K562 (cell line): ENCODE data around the gene FCSK. TPM values are rescaled to one million over a fixed set of nuclear protein-coding genes. Genes with fewer than 3 reads are reported as not detected.

ENCODE experiments used
- ATAC-seq: fragments of 200-7000 bp; cut with Tn5 transposase; 3 replicates; pipeline ENCODE4 v1.9.1; 2020; ENCODE audit warnings: moderate library complexity
- BruUV-seq: library from RNA; stranded (reverse); fragments of 400-500 nt; replicated peaks from 2 replicates; lab custom pipeline; 2021; lab: Mats Ljungman, UMichigan
- CTCF ChIA-PET: fragments of 300-600 bp; formaldehyde crosslinking; extraction: SDS; loops from one replicate; lab custom pipeline; 2021; ENCODE audit warnings: low intra/inter-chr PET ratio; lab: Yijun Ruan, JAX
- POLR2A ChIA-PET: fragments of 300-600, 350-650 bp; sonication (Branson Sonifier 250); formaldehyde crosslinking; extraction: SDS; loops from one replicate; lab custom pipeline; 2021; ENCODE audit warnings: antibody characterized with exemption, inconsistent platforms; lab: Yijun Ruan, JAX
- DNase-seq, 4 experiments: peaks; one replicate each; pipeline versions ENCODE4 v3.0.0 to v3.0.0-alpha.2; 2011 to 2018; ENCODE audit warnings: low spot score in 3 of 4, mixed read lengths in 3 of 4; ENCODE audit errors: extremely low read depth in 1 of 4
- FAIRE-seq: peaks from 2 replicates; lab custom pipeline; 2011; peaks lifted over from hg19 to GRCh38; lab: Jason Lieb, UNC
- H2AFZ ChIP-seq: 2 replicates; pipeline ENCODE4 v1.6.0; 2011; ENCODE audit warnings: low read depth, low read length, control low read depth, inconsistent platforms
- H3K27ac ChIP-seq: fragments of 200-600 bp; 3 replicates; pipeline ENCODE4 v1.8.0; 2011; ENCODE audit warnings: low read depth, mild to moderate bottlenecking, control low read depth, inconsistent platforms, low read length, moderate library complexity, mixed read lengths; ENCODE audit errors: extremely low read depth
- H3K27me3 ChIP-seq, 2 experiments: fragments of 300-600 bp in 1 of 2; 2 replicates in 1 of 2; 3 replicates in 1 of 2; pipeline versions ENCODE4 v1.6.0 to v1.8.0; 2011; ENCODE audit warnings: inconsistent platforms in 2 of 2, low read length in 2 of 2, mild to moderate bottlenecking in 1 of 2, mixed read lengths in 1 of 2, moderate library complexity in 1 of 2; ENCODE audit not compliant: control insufficient read depth in 2 of 2, insufficient read depth in 2 of 2
- H3K36me3 ChIP-seq: fragments of 300-600 bp; 3 replicates; pipeline ENCODE4 v1.8.0; 2011; ENCODE audit warnings: mild to moderate bottlenecking, low read length, inconsistent platforms; ENCODE audit not compliant: control insufficient read depth, insufficient read depth
- H3K4me1 ChIP-seq, 2 experiments: fragments of 200-600 bp in 1 of 2; replicated peaks in 1 of 2; 2 replicates in 1 of 2; 3 replicates in 1 of 2; pipeline versions ENCODE4 v1.5.1 to v1.8.0; 2011; ENCODE audit warnings: inconsistent platforms in 2 of 2, low read length in 2 of 2, mild to moderate bottlenecking in 1 of 2, mixed read lengths in 1 of 2, moderate library complexity in 1 of 2; ENCODE audit not compliant: control insufficient read depth in 2 of 2, insufficient read depth in 2 of 2
- H3K4me2 ChIP-seq: 2 replicates; pipeline ENCODE4 v1.6.1; 2011; ENCODE audit warnings: low read length, control low read depth, inconsistent platforms, mixed read lengths; ENCODE audit not compliant: insufficient read depth
- H3K4me3 ChIP-seq: fragments of 200-600 bp; sonication (generic), shearing (Covaris generic); 2 replicates; pipeline ENCODE4 v1.5.1; 2016; ENCODE audit warnings: control low read depth, inconsistent platforms
- H3K79me2 ChIP-seq: fragments of 200-600 bp; 3 replicates; pipeline ENCODE4 v1.8.0; 2011; ENCODE audit warnings: low read length, inconsistent platforms; ENCODE audit not compliant: control insufficient read depth, insufficient read depth
- H3K9ac ChIP-seq, 2 experiments: 2 replicates each; pipeline versions ENCODE4 v1.6.0 to v1.6.1; 2011; ENCODE audit warnings: low read depth in 2 of 2, low read length in 2 of 2, control low read depth in 1 of 2, inconsistent platforms in 1 of 2, mild to moderate bottlenecking in 1 of 2, mixed read lengths in 1 of 2; ENCODE audit not compliant: insufficient read depth in 1 of 2
- H3K9me1 ChIP-seq: one replicate; pipeline ENCODE4 v1.6.0; 2011; ENCODE audit warnings: inconsistent platforms, mild to moderate bottlenecking, low read length, moderate library complexity; ENCODE audit not compliant: control insufficient read depth, insufficient read depth
- H3K9me3 ChIP-seq: replicated peaks from 2 replicates; pipeline ENCODE4 v1.5.1; 2011; ENCODE audit warnings: low read depth, low read length, inconsistent platforms; ENCODE audit not compliant: control insufficient read depth, insufficient read depth
- H4K20me1 ChIP-seq: replicated peaks from 2 replicates; pipeline ENCODE4 v1.6.1; 2011; ENCODE audit warnings: low read length, inconsistent platforms, mixed read lengths; ENCODE audit not compliant: control insufficient read depth, insufficient read depth
- BCOR ChIP-seq: fragments of 450-650 bp; IDR thresholded peaks from 2 replicates; pipeline ENCODE4 v1.6.1; 2016
- HLTF ChIP-seq: fragments of 450-650 bp; IDR thresholded peaks from 2 replicates; pipeline ENCODE4 v1.6.1; 2016
- KDM1A ChIP-seq, 2 experiments: fragments of 450-650 bp; IDR thresholded peaks; 2 replicates each; pipeline ENCODE4 v1.6.1; 2016; ENCODE audit warnings: mild to moderate bottlenecking in 2 of 2
- MCM5 ChIP-seq: fragments of 450-650 bp; IDR thresholded peaks from 2 replicates; pipeline ENCODE4 v1.6.1; 2016; ENCODE audit warnings: low read depth
- RBM25 ChIP-seq: fragments of 200-400 bp; formaldehyde crosslinking; IDR thresholded peaks from 2 replicates; pipeline ENCODE4 v1.6.1; 2018; ENCODE audit warnings: low read length, low read depth, moderate library complexity; ENCODE audit not compliant: severe bottlenecking
- RCOR1 ChIP-seq, 2 experiments: IDR thresholded peaks; 2 replicates each; pipeline ENCODE4 v1.6.1; 2012; ENCODE audit warnings: low read depth in 2 of 2, low read length in 2 of 2, borderline replicate concordance in 1 of 2, improper control_type of control experiment in 1 of 2
- ZC3H4 ChIP-seq: sonication (generic); formaldehyde crosslinking; IDR thresholded peaks from 2 replicates; pipeline ENCODE4 v1.9.0; 2021; ENCODE audit warnings: missing genetic modification reagents, borderline replicate concordance
- WGBS: fragments of 100-300 bp; shearing (Covaris generic); methylation state at CpG from one replicate; pipeline ENCODE4 v1.1.6; 2016; ENCODE audit warnings: low coverage, mixed read lengths; ENCODE audit not compliant: insufficient coverage; ENCODE audit errors: missing lambda C conversion rate; 5-methylcytosine and 5-hydroxymethylcytosine counted together
- in situ Hi-C: fragments of 300-500 bp; cut with MboI; formaldehyde crosslinking; loops from 4 replicates; pipeline ENCODE4 v1.15.0; 2018; ENCODE audit warnings: inconsistent platforms, mixed read lengths
- intact Hi-C: fragments of 100-400 bp; cut with micrococcal nuclease; formaldehyde crosslinking; loops from 2 replicates; pipeline ENCODE4 v1.14.2; 2022
- polyA plus RNA-seq, 8 experiments: library from polyadenylated mRNA; depleted of rRNA in 4 of 8; stranded (reverse) in 5 of 8; unstranded in 3 of 8; fragments of >200 nt; fragmentation: Nextera tagmentation in 2 of 8; fragmentation: Illumina TruSeq in 1 of 8; extraction: Ambion mirVana in 2 of 8; extraction: Trizol in 1 of 8; gene quantifications; 2 replicates each; pipeline versions ENCODE4 v1.2.1 to v1.2.3, GENCODE V29; 2011 to 2014; ENCODE audit warnings: inconsistent platforms in 1 of 8, missing spikeins in 1 of 8
- total RNA-seq, 7 experiments: library from RNA; depleted of rRNA in 6 of 7; stranded (reverse); fragments of >200 nt in 6 of 7; fragmentation: Illumina TruSeq in 2 of 7; extraction: Trizol in 2 of 7; gene quantifications; 2 replicates each; pipeline versions ENCODE4 v1.2.1 to v1.2.3, GENCODE V29; 2011 to 2021; ENCODE audit warnings: low replicate concordance in 1 of 7

The FCSK gene
- total and polyA plus RNA-seq, 9 of the 15 experiments (the other 6 are each of a cell fraction or from before 2014, with no cell fraction given), result 0.92 to 18.6 (median 8.3) TPM

DNA sequence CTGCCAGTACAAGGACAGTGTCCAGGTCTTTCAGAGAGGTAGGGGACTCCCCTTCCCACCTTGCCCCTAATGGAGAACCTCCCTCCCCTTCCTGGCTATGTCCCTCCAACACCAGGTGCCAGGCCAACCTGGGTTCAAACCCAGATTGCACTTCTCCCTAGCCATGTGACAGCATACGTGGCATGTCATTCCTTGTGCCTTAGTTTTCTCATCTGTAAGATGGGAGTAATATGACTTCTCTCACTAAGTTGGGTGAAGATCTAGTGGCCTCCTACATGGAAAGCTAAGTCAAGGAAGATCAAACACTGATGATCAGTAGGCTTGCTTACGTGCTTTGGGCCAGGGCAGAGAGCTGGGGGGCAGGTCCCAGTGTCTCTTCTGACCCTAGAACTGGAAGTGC is 8.8 kb downstream of the FCSK start:
- H3K27me3 ChIP-seq, result no peaks in the 10 kb centered on the region
- peaks cover 0 to 22% of the 10 kb centered on the region in 2 experiments; a peak in 3 of 5 replicates for H3K4me1 ChIP-seq
- no peaks in the 10 kb centered on the region for H3K9me3 ChIP-seq
- no peak overlapping the region for H3K4me2 ChIP-seq
- ATAC-seq (no peak), DNase-seq (no peak), FAIRE-seq (no peak)
- no peaks in the 10 kb centered on the region for H3K79me2 ChIP-seq
- intact Hi-C loops (no loop called here), in situ Hi-C loops (loop anchor here (10.0 kb wide), 1 partner anchor 68 kb away; no protein-coding TSS in a partner anchor)
- H2AFZ ChIP-seq, result no peak overlapping the region
- H3K27ac ChIP-seq, result no peak overlapping the region
- 62% methylated on average over 2 of the region's 2 CpGs for WGBS
- H4K20me1 ChIP-seq, result no peaks in the 10 kb centered on the region
- no TSS peak for BruUV-seq
- 0 out of 2 replicates have a peak, but pooled peaks have one; percentile 16 for TF ChIP-seq ZC3H4 (CRISPR knock-in tag)
- no peak for TF ChIP-seq MCM5
- TF ChIP-seq HLTF, result no peak
- no peak for TF ChIP-seq RCOR1 (IDR thresholded peaks at IDR 0.05; ENCODE audit: borderline replicate concordance in 1 of 2, low read depth in 2 of 2, low read length in 2 of 2)
- peak; percentile 68 for TF ChIP-seq BCOR
- 0 out of 4 replicates have a peak, but pooled peaks of 1 of the 2 experiments have one; percentile 24 for TF ChIP-seq KDM1A (IDR thresholded peaks at IDR 0.05)
- peak; percentile 59 for TF ChIP-seq RBM25
- H3K9ac ChIP-seq, result no peak overlapping the region; a peak in 1 of 4 replicates
- no peaks in the 10 kb centered on the region for H3K9me1 ChIP-seq
- peaks cover 10% of the 10 kb centered on the region; the same call in 1 of the 3 replicates for H3K36me3 ChIP-seq
- POLR2A ChIA-PET, result interaction anchor here (0.6 to 1.8 kb wide), 2 partner anchors 9 to 16 kb away, joined by 3 to 6 read pairs; partner anchors contain the start of gene FCSK
- H3K4me3 ChIP-seq, result no peak overlapping the region
- CTCF ChIA-PET, result interaction anchor here (0.6 kb wide), 1 partner anchor 94 kb away, joined by 3 read pairs; no protein-coding TSS in a partner anchor
